HEK293 (cell line): ENCODE measurements around the gene FHL2.

Experiments used
- CTCF ChIA-PET: fragments of 350-600 bp; formaldehyde crosslinking; extraction: SDS; loops from one replicate; lab custom pipeline; 2021; ENCODE audit warnings: antibody characterized with exemption; lab: Yijun Ruan, JAX
- POLR2A ChIA-PET: fragments of 300-600 bp; formaldehyde crosslinking; extraction: SDS; loops from one replicate; lab custom pipeline; 2020; ENCODE audit warnings: antibody characterized with exemption, inconsistent platforms; lab: Yijun Ruan, JAX
- H3K27ac ChIP-seq: fragments of 200-500 bp; sonication (Bioruptor generic); 2 replicates; pipeline ENCODE4 v1.5.1; 2014; ENCODE audit warnings: low read depth, low read length, control low read depth, inconsistent platforms; ENCODE audit errors: extremely low read depth
- H3K36me3 ChIP-seq, 2 experiments: fragments of 200-500 bp in 1 of 2; sonication (Bioruptor generic) in 1 of 2; 1 replicate in 1 of 2; 2 replicates in 1 of 2; pipeline ENCODE4 v1.5.1; 2014 to 2017; ENCODE audit warnings: inconsistent platforms in 2 of 2, low read length in 2 of 2; ENCODE audit not compliant: control insufficient read depth in 2 of 2, insufficient read depth in 1 of 2
- H3K4me1 ChIP-seq: fragments of 200-500 bp; sonication (Bioruptor generic); 2 replicates; pipeline ENCODE4 v1.5.1; 2014; ENCODE audit warnings: mild to moderate bottlenecking, low read length, inconsistent platforms; ENCODE audit not compliant: control insufficient read depth, insufficient read depth
- H3K4me3 ChIP-seq: 2 replicates; pipeline ENCODE4 v1.5.1; 2011; ENCODE audit warnings: low read depth, mild to moderate bottlenecking, control low read depth, low read length, moderate library complexity
- H3K9me3 ChIP-seq: fragments of 200-500 bp; sonication (Bioruptor generic); 2 replicates; pipeline ENCODE4 v1.5.1; 2014; ENCODE audit warnings: low read depth, low read length, inconsistent platforms; ENCODE audit not compliant: control insufficient read depth, insufficient read depth
- BCL6B ChIP-seq: fragments of 450-650 bp; formaldehyde crosslinking; IDR thresholded peaks from 2 replicates; pipeline ENCODE4 v1.5.1; 2017; ENCODE audit warnings: missing biosample characterization, missing genetic modification characterization
- FEZF1 ChIP-seq: fragments of 450-650 bp; formaldehyde crosslinking; IDR thresholded peaks from 2 replicates; pipeline ENCODE4 v1.5.1; 2016; ENCODE audit warnings: missing biosample characterization, missing genetic modification characterization
- GLI4 ChIP-seq: fragments of 450-650 bp; formaldehyde crosslinking; IDR thresholded peaks from 2 replicates; pipeline ENCODE4 v1.5.1; 2016; ENCODE audit warnings: missing biosample characterization, missing genetic modification characterization
- KLF8 ChIP-seq: fragments of 450-650 bp; formaldehyde crosslinking; IDR thresholded peaks from 2 replicates; pipeline ENCODE4 v1.5.1; 2016; ENCODE audit warnings: missing biosample characterization, missing genetic modification characterization
- PRDM4 ChIP-seq: fragments of 450-650 bp; formaldehyde crosslinking; IDR thresholded peaks from 2 replicates; pipeline ENCODE4 v1.5.1; 2017; ENCODE audit warnings: missing biosample characterization, missing genetic modification characterization
- RBAK ChIP-seq: fragments of 450-650 bp; formaldehyde crosslinking; IDR thresholded peaks from 2 replicates; pipeline ENCODE4 v1.5.1; 2016; ENCODE audit warnings: missing biosample characterization, missing genetic modification characterization
- REST ChIP-seq: fragments of 450-650 bp; formaldehyde crosslinking; IDR thresholded peaks from 2 replicates; pipeline ENCODE4 v1.5.1; 2016; ENCODE audit warnings: missing biosample characterization, missing genetic modification characterization
- YY1 ChIP-seq: fragments of 450-650 bp; formaldehyde crosslinking; IDR thresholded peaks from 2 replicates; pipeline ENCODE4 v1.5.1; 2018; ENCODE audit warnings: missing biosample characterization, missing genetic modification characterization
- ZFP41 ChIP-seq: fragments of 450-650 bp; formaldehyde crosslinking; IDR thresholded peaks from 2 replicates; pipeline ENCODE4 v1.5.1; 2016; ENCODE audit warnings: missing biosample characterization, missing genetic modification characterization, borderline replicate concordance
- ZNF114 ChIP-seq: fragments of 450-650 bp; formaldehyde crosslinking; IDR thresholded peaks from 2 replicates; pipeline ENCODE4 v1.5.0; 2017; ENCODE audit warnings: missing biosample characterization, missing genetic modification characterization
- ZNF2 ChIP-seq: fragments of 450-650 bp; formaldehyde crosslinking; IDR thresholded peaks from 2 replicates; pipeline ENCODE4 v1.5.1; 2016; ENCODE audit warnings: missing biosample characterization, missing genetic modification characterization
- ZNF248 ChIP-seq: fragments of 450-650 bp; formaldehyde crosslinking; IDR thresholded peaks from 2 replicates; pipeline ENCODE4 v1.5.1; 2017; ENCODE audit warnings: missing biosample characterization, missing genetic modification characterization
- ZNF311 ChIP-seq: fragments of 450-650 bp; formaldehyde crosslinking; IDR thresholded peaks from 2 replicates; pipeline ENCODE4 v1.5.1; 2017; ENCODE audit warnings: missing biosample characterization, missing genetic modification characterization, borderline replicate concordance
- ZNF335 ChIP-seq: fragments of 450-650 bp; formaldehyde crosslinking; conservative IDR thresholded peaks from 2 replicates; pipeline ENCODE4 v1.5.1; 2016; ENCODE audit warnings: missing biosample characterization, missing genetic modification characterization
- ZNF391 ChIP-seq: fragments of 450-650 bp; formaldehyde crosslinking; IDR thresholded peaks from 2 replicates; pipeline ENCODE4 v1.5.1; 2016; ENCODE audit warnings: low read depth, missing biosample characterization, missing genetic modification characterization, borderline replicate concordance
- ZNF48 ChIP-seq: fragments of 450-650 bp; formaldehyde crosslinking; IDR thresholded peaks from 2 replicates; pipeline ENCODE4 v1.5.1; 2016; ENCODE audit warnings: missing biosample characterization, missing genetic modification characterization
- ZNF501 ChIP-seq: fragments of 450-650 bp; formaldehyde crosslinking; IDR thresholded peaks from 2 replicates; pipeline ENCODE4 v1.5.1; 2016; ENCODE audit warnings: missing biosample characterization, missing genetic modification characterization
- ZNF692 ChIP-seq: fragments of 450-650 bp; formaldehyde crosslinking; IDR thresholded peaks from 2 replicates; pipeline ENCODE4 v1.5.1; 2016; ENCODE audit warnings: missing biosample characterization, missing genetic modification characterization
- ZNF837 ChIP-seq: fragments of 450-650 bp; formaldehyde crosslinking; IDR thresholded peaks from 2 replicates; pipeline ENCODE4 v1.5.1; 2016; ENCODE audit warnings: missing biosample characterization, missing genetic modification characterization
- ZSCAN18 ChIP-seq: fragments of 450-650 bp; formaldehyde crosslinking; IDR thresholded peaks from 2 replicates; pipeline ENCODE4 v1.5.1; 2016; ENCODE audit warnings: missing biosample characterization, missing genetic modification characterization
- ZSCAN5A ChIP-seq: fragments of 450-650 bp; formaldehyde crosslinking; IDR thresholded peaks from 2 replicates; pipeline ENCODE4 v1.5.1; 2016; ENCODE audit warnings: missing biosample characterization, missing genetic modification characterization

Gene FHL2

GRCh38 chr2:105321875-105322646, 76.8 kb downstream of the FHL2 start:
- Histone ChIP-seq H3K36me3 (peaks cover 0 to 5% of the 10 kb centered on the region in 2 experiments; a peak in 2 of 3 replicates), H3K4me3 (no peak overlapping the region), H3K27ac (no peak overlapping the region), H3K9me3 (no peaks in the 10 kb centered on the region), H3K4me1 (peaks cover 14% of the 10 kb centered on the region)
- no peak for TF ChIP-seq ZNF335 (tag by site-specific recombination)
- no peak for TF ChIP-seq BCL6B (tag by site-specific recombination)
- TF ChIP-seq ZNF391 (tag by site-specific recombination): no peak
- no peak for TF ChIP-seq ZNF837
- TF ChIP-seq ZNF311 (tag by site-specific recombination): no peak
- no peak for TF ChIP-seq YY1 (tag by site-specific recombination)
- no peak for TF ChIP-seq RBAK (tag by site-specific recombination)
- TF ChIP-seq ZNF501 (tag by site-specific recombination): no peak
- no peak for TF ChIP-seq PRDM4 (tag by site-specific recombination)
- no peak for TF ChIP-seq KLF8 (tag by site-specific recombination)
- TF ChIP-seq ZNF114 (tag by site-specific recombination): no peak
- no peak for TF ChIP-seq ZNF2
- no peak for TF ChIP-seq ZSCAN18 (tag by site-specific recombination)
- no peak for TF ChIP-seq ZNF692
- ChIA-PET POLR2A (no interaction called here), CTCF (interaction anchor here (1.0 to 1.5 kb wide), 3 partner anchors 12 to 208 kb away, joined by 3 to 5 read pairs (median 3); no protein-coding TSS in a partner anchor)

GRCh38 chr2:105320651-105321215, 78.1 kb downstream of the FHL2 start:
- Histone ChIP-seq H3K4me1 (peaks cover 14% of the 10 kb centered on the region), H3K4me3 (no peak overlapping the region), H3K27ac (no peak overlapping the region), H3K9me3 (no peaks in the 10 kb centered on the region), H3K36me3 (peaks cover 0 to 5% of the 10 kb centered on the region in 2 experiments; a peak in 2 of 3 replicates)
- POLR2A ChIA-PET: no interaction called here
- CTCF ChIA-PET: interaction anchor here (0.5 to 0.6 kb wide), 2 partner anchors 19 to 204 kb away, joined by 3 to 4 read pairs; no protein-coding TSS in a partner anchor
- TF ChIP-seq ZNF48: no peak
- TF ChIP-seq GLI4 (tag by site-specific recombination): no peak
- no peak for TF ChIP-seq ZSCAN5A (tag by site-specific recombination)
- TF ChIP-seq ZNF248 (tag by site-specific recombination): no peak
- no peak for TF ChIP-seq ZNF2
- TF ChIP-seq FEZF1 (tag by site-specific recombination): peak; percentile 36; the same call in 1 of the 2 replicates
- TF ChIP-seq KLF8 (tag by site-specific recombination): no peak
- TF ChIP-seq REST (tag by site-specific recombination): no peak
- no peak for TF ChIP-seq ZFP41 (tag by site-specific recombination)
